ENCODE results near the gene IFT27. TPM values are rescaled to one million over a fixed set of nuclear protein-coding genes. Genes with fewer than 3 reads are reported as not detected.

IFT27 gene
- total RNA-seq, 1 experiment from 2014 or later = 9.0 TPM

GRCh38 chr22:36725366-36726006, 50.4 kb downstream of the IFT27 start:
- DNase-seq (ENCODE audit: low spot score) = no peak

- no peak for DNase-seq (ENCODE audit: low spot score)
These were observed 51.1 kb downstream of the IFT27 start for GRCh38 chr22:36724836-36725235.

DNA sequence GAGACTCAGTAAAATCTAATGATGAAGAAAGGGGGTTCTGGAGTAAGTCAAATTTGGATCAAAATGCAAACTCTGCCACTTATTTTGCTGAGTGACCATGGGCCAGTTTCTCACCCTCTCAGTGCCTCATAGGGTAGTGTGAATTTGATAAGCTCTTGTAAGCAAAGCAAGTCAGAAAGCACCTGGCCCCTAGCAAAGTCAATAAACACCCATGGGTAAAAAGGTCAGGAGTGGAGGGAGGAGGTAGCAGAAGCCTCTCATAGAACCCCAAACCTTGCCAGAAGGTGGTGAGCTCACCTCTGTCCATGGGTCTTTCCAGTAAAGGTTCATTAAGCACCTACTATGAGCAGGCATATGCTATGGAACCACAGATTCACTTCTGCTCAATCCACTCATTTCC, 53.9 kb downstream of the IFT27 start:
- DNase-seq (ENCODE audit: low spot score) = no peak

DNA sequence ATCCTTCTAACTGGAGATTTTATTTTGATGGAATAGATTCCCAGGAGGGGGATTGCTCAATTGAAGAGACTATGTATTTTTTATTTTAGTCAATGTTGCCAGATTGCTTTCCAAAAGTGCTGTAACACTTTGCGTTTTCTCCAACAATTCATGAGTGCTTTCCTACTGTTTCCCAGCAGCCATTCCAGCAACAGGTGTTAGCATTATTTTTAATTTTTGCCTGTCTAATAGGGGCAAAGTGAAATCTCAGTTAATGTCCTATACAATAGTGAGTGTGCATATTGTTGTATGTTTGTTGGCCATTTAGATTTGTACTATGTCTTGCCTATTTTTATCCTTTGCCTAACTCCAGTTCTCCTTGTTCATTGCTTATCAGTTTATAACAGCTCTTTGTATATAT, 60.3 kb downstream of the IFT27 start:
- DNase-seq (ENCODE audit: low spot score) = no peak

DNA sequence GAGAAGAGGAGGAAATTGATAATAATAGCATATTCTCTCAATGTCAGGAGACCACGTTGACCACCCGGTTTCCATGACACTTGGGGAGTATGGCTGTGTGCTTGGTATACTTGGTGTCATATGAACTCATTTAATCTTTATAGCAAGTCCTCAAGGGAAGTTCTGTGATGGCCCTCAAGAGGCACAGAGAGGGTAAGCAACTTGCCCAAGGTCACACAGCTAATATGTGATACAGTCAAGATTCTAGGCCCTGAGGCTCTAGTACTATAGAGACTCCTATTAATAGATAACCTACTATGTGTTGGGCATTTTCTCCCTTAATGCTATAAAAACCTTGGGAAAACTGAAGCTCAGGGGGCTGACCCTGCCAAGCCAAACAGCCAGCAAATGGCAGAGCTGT, 61.8 kb downstream of the IFT27 start:
- no peak for DNase-seq (ENCODE audit: low spot score)

DNA sequence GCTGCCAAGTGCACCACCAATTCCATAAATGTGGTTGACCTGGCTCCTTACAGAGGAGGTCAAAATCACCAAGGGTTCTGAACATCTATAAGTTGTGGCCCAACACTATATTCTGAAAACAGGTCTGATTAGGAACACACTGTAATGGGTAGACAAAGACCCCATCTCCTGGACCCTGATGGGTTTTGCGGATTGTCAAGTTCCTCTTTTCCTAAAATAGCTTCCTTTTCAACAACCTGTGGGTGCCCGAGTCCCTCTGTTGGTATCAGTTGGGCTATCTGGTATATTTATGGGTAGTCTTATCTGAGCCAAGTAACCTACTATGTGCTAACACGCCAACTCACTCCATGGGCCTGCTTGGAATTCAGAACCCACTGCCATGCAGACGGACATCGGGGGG, 62.5 kb downstream of the IFT27 start:
- DNase-seq (ENCODE audit: low spot score) = no peak

Other genes with a start within 250 kb of the IFT27 start
- gene EIF3D, start 247.0 kb downstream of the IFT27 start, total RNA-seq (2014; rRNA removed; shearing (Covaris generic)) = 195 and 216 TPM in 2 replicates
- not detected in 2 replicates for gene CACNG2, start 72.4 kb downstream of the IFT27 start, total RNA-seq (2014; rRNA removed; shearing (Covaris generic))
- gene PVALB, start 40.9 kb upstream of the IFT27 start, total RNA-seq (2014; rRNA removed; shearing (Covaris generic)) = not detected in 2 replicates
- not detected in 2 replicates for gene NCF4, start 84.9 kb upstream of the IFT27 start, total RNA-seq (2014; rRNA removed; shearing (Covaris generic))
- gene CSF2RB, start 137.5 kb upstream of the IFT27 start, total RNA-seq (2014; rRNA removed; shearing (Covaris generic)) = not detected in 2 replicates
- gene TST, start 243.3 kb upstream of the IFT27 start, total RNA-seq (2014; rRNA removed; shearing (Covaris generic)) = 165 and 167 TPM in 2 replicates
- 211 and 220 TPM in 2 replicates for gene MPST, start 243.6 kb upstream of the IFT27 start, total RNA-seq (2014; rRNA removed; shearing (Covaris generic))